ENCODE measurements around the gene SUPT20HL1. TPM values are rescaled to one million over a fixed set of nuclear protein-coding genes. Genes with fewer than 3 reads are reported as not detected.

The SUPT20HL1 gene
- total RNA-seq, 2 donors from 2014 or later, result not detected

DNA sequence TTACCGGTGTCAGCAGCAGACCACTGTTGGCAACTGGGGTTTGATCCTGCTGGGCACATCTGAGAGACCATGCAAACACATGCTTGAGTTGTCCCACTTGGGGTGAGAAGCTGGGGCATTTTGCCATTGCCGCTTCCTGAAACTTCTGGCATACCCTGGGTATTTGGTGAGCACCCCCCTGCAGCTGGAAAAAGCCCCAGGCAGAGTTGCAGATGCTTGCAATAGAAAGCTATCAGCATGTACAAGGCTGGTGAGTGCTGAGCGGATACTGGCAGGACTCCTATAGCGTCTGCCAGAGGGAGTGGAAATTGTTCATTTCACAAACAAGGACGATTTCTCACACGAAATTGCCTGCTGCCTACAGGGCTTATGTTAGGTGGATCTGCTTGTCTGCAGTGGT, 32.3 kb downstream of the SUPT20HL1 start:
- Mint-ChIP-seq H3K27me3 (peaks cover 15% of the 10 kb centered on the region), H3K4me3 (no peak overlapping the region)
- no peak for ATAC-seq

DNA sequence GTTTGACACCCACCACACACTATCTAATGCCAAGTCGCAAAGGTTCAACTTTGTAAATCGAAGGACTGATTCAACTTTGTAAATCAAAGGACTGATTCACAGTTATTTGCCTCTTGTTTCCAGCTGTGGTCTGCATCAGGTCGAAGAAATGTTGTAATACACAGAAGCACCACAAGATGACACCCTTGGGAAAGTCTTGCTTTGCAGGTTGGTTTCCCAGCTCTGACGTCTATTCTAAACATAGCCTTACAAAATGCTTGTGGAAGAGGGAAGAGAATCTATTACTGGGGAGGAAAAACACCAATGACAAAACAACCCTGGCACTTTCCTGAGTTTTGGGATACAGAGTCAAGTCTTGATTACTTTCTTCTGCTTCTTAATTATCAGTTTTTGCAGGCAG, 35.3 kb downstream of the SUPT20HL1 start:
- Mint-ChIP-seq H3K36me3 (ENCODE audit: low read depth) (no peaks in the 10 kb centered on the region), H3K27me3 (peaks cover 8% of the 10 kb centered on the region), H3K27ac (no peak overlapping the region), H3K4me1 (peaks cover 6% of the 10 kb centered on the region), H3K4me3 (no peak overlapping the region)
- DNase-seq (peak in 1 of 3 donors; percentile 31), ATAC-seq (peak; percentile 80)
- H3K9me3 ChIP-seq (ENCODE audit: control insufficient read depth, low read length, poor library complexity, severe bottlenecking), result no peaks in the 10 kb centered on the region

More for the DNA sequence above, 32.3 kb downstream of the SUPT20HL1 start:
- peaks cover 5% of the 10 kb centered on the region for H3K4me1 Mint-ChIP-seq
- DNase-seq, result no peak
- H3K9me3 ChIP-seq (ENCODE audit: control insufficient read depth, low read length, poor library complexity, severe bottlenecking), result no peaks in the 10 kb centered on the region
- no peaks in the 10 kb centered on the region for H3K36me3 Mint-ChIP-seq (ENCODE audit: low read depth)
- no peak overlapping the region for H3K27ac Mint-ChIP-seq

DNA sequence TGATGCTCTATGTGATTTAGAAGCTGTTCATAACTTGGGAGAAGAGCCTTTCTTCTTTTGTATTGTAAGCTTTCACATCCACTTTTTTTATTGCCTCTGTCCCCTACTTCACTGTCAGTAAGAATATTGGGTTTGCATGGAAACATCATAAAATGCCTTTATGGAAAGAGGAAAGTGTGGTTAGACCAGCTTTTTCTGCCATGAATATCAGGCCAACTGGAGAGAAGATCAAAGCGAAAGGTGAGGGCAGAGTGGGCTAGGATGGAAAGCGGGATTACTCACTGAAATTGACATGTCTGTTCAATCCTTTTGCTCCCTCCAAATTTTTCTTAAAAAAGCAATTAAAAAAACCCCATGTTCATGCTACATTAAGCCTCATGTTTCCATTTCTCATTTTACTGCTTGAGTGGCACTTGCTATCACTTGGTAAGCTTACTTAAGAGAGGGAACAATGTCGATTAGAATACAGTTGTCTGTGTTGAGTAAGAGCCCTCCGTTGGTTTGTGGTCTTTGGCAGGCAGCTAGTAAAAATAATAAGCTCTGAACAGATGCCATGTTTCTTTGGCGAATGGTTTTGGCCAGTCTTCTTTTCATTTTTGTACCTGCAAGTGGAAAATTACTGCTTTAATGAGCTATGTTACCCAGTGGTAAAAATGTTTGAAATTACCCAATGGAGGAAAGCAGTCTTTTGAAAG, 35.9 kb downstream of the SUPT20HL1 start:
- no peaks in the 10 kb centered on the region for H3K9me3 ChIP-seq (ENCODE audit: control insufficient read depth, low read length, poor library complexity, severe bottlenecking)
- H3K27me3 Mint-ChIP-seq, result peaks cover 5% of the 10 kb centered on the region
- ATAC-seq (no peak), DNase-seq (no peak)
- no peak overlapping the region for H3K27ac Mint-ChIP-seq
- H3K4me3 Mint-ChIP-seq, result no peak overlapping the region
- no peaks in the 10 kb centered on the region for H3K36me3 Mint-ChIP-seq (ENCODE audit: low read depth)
- peaks cover 6% of the 10 kb centered on the region for H3K4me1 Mint-ChIP-seq

DNA sequence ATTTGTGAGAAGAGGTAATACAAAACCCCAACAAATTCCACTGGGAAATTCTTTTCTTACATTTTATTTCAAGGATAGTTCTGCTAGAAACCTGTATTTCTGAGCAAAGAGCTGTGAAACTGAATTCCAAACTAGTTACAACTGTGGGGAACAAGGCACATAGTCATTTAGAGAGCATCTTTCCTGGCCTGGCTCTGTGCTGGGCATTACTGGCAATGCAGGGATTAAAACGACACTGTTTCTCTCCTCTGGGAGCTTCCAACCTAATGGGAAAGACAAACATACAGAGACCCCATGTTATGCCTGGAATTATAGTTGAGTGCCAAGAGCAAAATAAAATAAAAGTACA, 36.5 kb downstream of the SUPT20HL1 start:
- no peaks in the 10 kb centered on the region for H3K9me3 ChIP-seq (ENCODE audit: control insufficient read depth, low read length, poor library complexity, severe bottlenecking)
- no peak for ATAC-seq
- peaks cover 2% of the 10 kb centered on the region for H3K27me3 Mint-ChIP-seq
- H3K4me1 Mint-ChIP-seq, result peaks cover 6% of the 10 kb centered on the region
- no peak overlapping the region for H3K4me3 Mint-ChIP-seq
- DNase-seq, result no peak
- no peak overlapping the region for H3K27ac Mint-ChIP-seq
- H3K36me3 Mint-ChIP-seq (ENCODE audit: low read depth), result no peaks in the 10 kb centered on the region

DNA sequence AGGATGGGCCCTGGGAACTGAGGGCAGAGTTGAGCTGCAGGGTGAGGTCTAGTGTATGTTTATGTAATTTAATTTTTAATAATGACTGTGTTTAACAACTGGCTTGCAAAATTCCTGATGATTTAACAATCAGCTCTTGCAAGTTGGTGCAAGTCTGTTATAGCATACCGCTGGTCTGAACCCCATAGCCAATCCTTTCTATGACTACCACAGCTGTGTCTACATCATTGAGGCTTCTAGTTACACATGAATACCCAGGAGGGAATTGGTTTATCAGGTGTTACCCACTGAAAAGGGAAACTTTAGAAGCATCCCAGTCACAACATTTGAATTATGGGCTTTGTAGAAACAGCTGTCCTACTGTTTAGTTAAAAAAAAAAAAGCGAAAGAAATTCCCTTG, 38.3 kb downstream of the SUPT20HL1 start:
- peaks cover 6% of the 10 kb centered on the region for H3K4me1 Mint-ChIP-seq
- H3K27me3 Mint-ChIP-seq, result no peaks in the 10 kb centered on the region
- H3K27ac Mint-ChIP-seq, result no peak overlapping the region
- DNase-seq (no peak), ATAC-seq (no peak)
- H3K9me3 ChIP-seq (ENCODE audit: control insufficient read depth, low read length, poor library complexity, severe bottlenecking), result no peaks in the 10 kb centered on the region
- no peak overlapping the region for H3K4me3 Mint-ChIP-seq
- H3K36me3 Mint-ChIP-seq (ENCODE audit: low read depth), result no peaks in the 10 kb centered on the region

DNA sequence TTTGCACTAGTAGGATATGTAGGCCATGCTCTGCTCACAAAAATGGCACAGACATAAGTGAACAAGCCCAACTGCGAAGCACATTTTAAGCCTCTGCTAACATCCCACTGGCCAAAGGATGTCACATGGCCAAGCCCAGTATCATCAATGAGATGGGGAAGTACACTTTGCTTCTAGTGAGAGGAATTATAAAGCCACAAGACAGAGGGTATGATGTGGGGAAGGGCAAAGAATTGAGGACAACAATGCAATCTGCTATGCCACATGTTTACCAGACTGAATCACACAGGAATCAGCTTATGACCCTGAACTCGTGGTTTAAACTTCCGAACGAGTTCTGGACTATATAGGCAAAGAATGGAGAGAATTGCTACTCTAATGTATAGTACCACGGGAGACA, 39.1 kb downstream of the SUPT20HL1 start:
- Mint-ChIP-seq H3K27me3 (no peaks in the 10 kb centered on the region), H3K4me3 (no peak overlapping the region), H3K27ac (no peak overlapping the region), H3K36me3 (ENCODE audit: low read depth) (no peaks in the 10 kb centered on the region), H3K4me1 (peaks cover 6% of the 10 kb centered on the region)
- ATAC-seq, result no peak
- no peaks in the 10 kb centered on the region for H3K9me3 ChIP-seq (ENCODE audit: control insufficient read depth, low read length, poor library complexity, severe bottlenecking)
- DNase-seq, result no peak

DNA sequence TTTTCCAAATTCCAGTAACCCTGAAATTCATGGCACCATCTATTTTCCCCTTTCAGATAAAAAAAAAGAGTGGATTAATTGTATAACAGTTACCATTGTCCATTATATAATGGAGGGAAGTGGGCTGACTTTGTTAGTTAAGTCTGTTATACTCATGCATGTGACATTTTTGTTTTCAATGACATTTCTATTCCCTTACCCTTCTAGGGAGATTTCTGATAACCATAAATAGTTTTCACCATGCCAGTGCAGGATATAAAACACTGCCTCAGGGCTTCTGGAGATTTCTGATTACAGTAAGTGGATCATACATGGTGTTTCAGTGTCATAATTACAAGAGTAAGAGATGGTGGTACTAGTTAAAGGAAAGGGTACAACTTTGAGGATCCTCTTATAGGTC, 45.5 kb downstream of the SUPT20HL1 start:
- no peak for DNase-seq
- Mint-ChIP-seq H3K27me3 (no peaks in the 10 kb centered on the region), H3K27ac (no peak overlapping the region), H3K4me1 (no peaks in the 10 kb centered on the region), H3K4me3 (no peak overlapping the region), H3K36me3 (ENCODE audit: low read depth) (peaks cover 3% of the 10 kb centered on the region)
- no peak for ATAC-seq
- H3K9me3 ChIP-seq (ENCODE audit: control insufficient read depth, low read length, poor library complexity, severe bottlenecking), result no peaks in the 10 kb centered on the region

Other genes with a start within 250 kb of the SUPT20HL1 start
- gene ZFX, start 210.9 kb upstream of the SUPT20HL1 start, total RNA-seq, result 10 to 100 TPM; 50.8 to 55.8 TPM
- gene SUPT20HL2, start 46.6 kb upstream of the SUPT20HL1 start, total RNA-seq, result not detected
- 10 to 100 TPM; 20.3 to 21.2 TPM for gene PDK3, start 104.6 kb downstream of the SUPT20HL1 start, total RNA-seq